SK-N-SH (cell line): ENCODE measurements around the gene CDC25B. TPM values are rescaled to one million over a fixed set of nuclear protein-coding genes. Genes with fewer than 3 reads are reported as not detected.

ENCODE experiments used
- CTCF ChIA-PET: fragments of 300-600, 350-600 bp; formaldehyde crosslinking; extraction: SDS; loops from one replicate; lab custom pipeline; 2021; lab: Yijun Ruan, JAX
- POLR2A ChIA-PET: fragments of 350-600 bp; sonication (Branson Sonifier 250); formaldehyde crosslinking; extraction: SDS; loops from one replicate; lab custom pipeline; 2020; ENCODE audit warnings: antibody characterized with exemption, inconsistent platforms; lab: Yijun Ruan, JAX
- DNase-seq: peaks from one replicate; pipeline ENCODE4 v3.0.0; 2012
- H2AFZ ChIP-seq: fragments of 200-600 bp; sonication (generic); 2 replicates; pipeline ENCODE4 v1.8.1; 2016; ENCODE audit warnings: antibody characterized with exemption, mild to moderate bottlenecking, low read depth
- H3F3A ChIP-seq: fragments of 200-600 bp; sonication (generic); replicated peaks from 2 replicates; pipeline ENCODE3; 2016; ENCODE audit warnings: antibody characterized with exemption, mild to moderate bottlenecking; ENCODE audit not compliant: insufficient read depth
- H3K27ac ChIP-seq, 2 experiments: fragments of 200-500 bp in 1 of 2; fragments of 200-600 bp in 1 of 2; sonication (Bioruptor generic) in 1 of 2; sonication (generic), shearing (Covaris generic) in 1 of 2; 2 replicates each; pipeline versions ENCODE4 v1.5.1 to v1.6.1; 2014 to 2016; ENCODE audit warnings: low read depth in 2 of 2, inconsistent platforms in 1 of 2, low read length in 1 of 2, mild to moderate bottlenecking in 1 of 2, mixed read lengths in 1 of 2
- H3K27me3 ChIP-seq: fragments of 200-600 bp; sonication (generic), shearing (Covaris generic); 2 replicates; pipeline ENCODE4 v1.6.1; 2016; ENCODE audit warnings: mixed run types; ENCODE audit not compliant: insufficient read depth
- H3K36me3 ChIP-seq, 2 experiments: fragments of 200-500 bp in 1 of 2; fragments of 200-600 bp in 1 of 2; sonication (Bioruptor generic) in 1 of 2; sonication (generic) in 1 of 2; replicated peaks in 1 of 2; 2 replicates each; pipeline versions ENCODE3 to v1.5.1; 2014 to 2016; ENCODE audit warnings: low read length in 1 of 2, mild to moderate bottlenecking in 1 of 2; ENCODE audit not compliant: insufficient read depth in 2 of 2, control insufficient read depth in 1 of 2
- H3K4me1 ChIP-seq, 2 experiments: fragments of 200-500 bp in 1 of 2; fragments of 200-600 bp in 1 of 2; sonication (Bioruptor generic) in 1 of 2; sonication (generic), shearing (Covaris generic) in 1 of 2; 2 replicates each; pipeline versions ENCODE4 v1.5.1 to v1.6.1; 2014 to 2016; ENCODE audit warnings: low read depth in 1 of 2, low read length in 1 of 2, mixed run types in 1 of 2; ENCODE audit not compliant: insufficient read depth in 2 of 2, control insufficient read depth in 1 of 2
- H3K4me2 ChIP-seq: fragments of 200-600 bp; sonication (generic), shearing (Covaris generic); 2 replicates; pipeline ENCODE4 v1.6.1; 2017; ENCODE audit warnings: mixed run types
- H3K4me3 ChIP-seq, 2 experiments: fragments of 200-500 bp in 1 of 2; fragments of 200-600 bp in 1 of 2; sonication (Bioruptor generic) in 1 of 2; sonication (generic), shearing (Covaris generic) in 1 of 2; 2 replicates each; pipeline versions ENCODE4 v1.5.1 to v1.8.1; 2014 to 2016; ENCODE audit warnings: low read depth in 2 of 2, inconsistent platforms in 1 of 2, low read length in 1 of 2, mild to moderate bottlenecking in 1 of 2, mixed read lengths in 1 of 2, moderate library complexity in 1 of 2
- H3K79me2 ChIP-seq: fragments of 200-600 bp; sonication (generic); 2 replicates; pipeline ENCODE4 v1.8.1; 2017; ENCODE audit warnings: mild to moderate bottlenecking; ENCODE audit not compliant: insufficient read depth
- H3K9ac ChIP-seq: fragments of 200-600 bp; sonication (generic); 2 replicates; pipeline ENCODE4 v1.6.1; 2017; ENCODE audit warnings: mixed run types
- H3K9me2 ChIP-seq: fragments of 200-600 bp; sonication (generic); 2 replicates; pipeline ENCODE4 v1.6.1; 2017; ENCODE audit warnings: mixed run types
- H3K9me3 ChIP-seq: fragments of 200-600 bp; sonication (generic); 2 replicates; pipeline ENCODE4 v1.6.1; 2017; ENCODE audit warnings: mixed run types, mild to moderate bottlenecking, moderate library complexity
- H4K20me1 ChIP-seq: fragments of 200-600 bp; sonication (generic); 2 replicates; pipeline ENCODE4 v1.6.1; 2017; ENCODE audit warnings: mild to moderate bottlenecking, mixed run types; ENCODE audit not compliant: insufficient read depth
- EZH2phosphoT487 ChIP-seq: fragments of 200-600 bp; sonication (generic); IDR thresholded peaks from 2 replicates; pipeline ENCODE4 v1.6.1; 2017; ENCODE audit warnings: low read depth, mixed run types, mild to moderate bottlenecking, antibody characterized with exemption, moderate library complexity, borderline replicate concordance
- FOXJ3 ChIP-seq: sonication (generic); formaldehyde crosslinking; IDR thresholded peaks from 2 replicates; pipeline ENCODE4 v1.5.1; 2020; ENCODE audit warnings: mild to moderate bottlenecking, missing genetic modification reagents
- GATA2 ChIP-seq: sonication (generic); formaldehyde crosslinking; IDR thresholded peaks from 2 replicates; pipeline ENCODE4 v1.5.0; 2020; ENCODE audit warnings: mild to moderate bottlenecking, missing genetic modification reagents
- RFX5 ChIP-seq: IDR thresholded peaks from 2 replicates; pipeline ENCODE4 v1.6.1; 2012; ENCODE audit warnings: mild to moderate bottlenecking, improper control_type of control experiment, low read length
- TCF12 ChIP-seq: IDR thresholded peaks from 2 replicates; pipeline ENCODE4 v1.4.0; 2012
- TEAD4 ChIP-seq: IDR thresholded peaks from 2 replicates; pipeline ENCODE4 v1.4.0; 2012; ENCODE audit warnings: mild to moderate bottlenecking, borderline replicate concordance; ENCODE audit not compliant: insufficient read depth
- YY1 ChIP-seq: IDR thresholded peaks from 2 replicates; pipeline ENCODE4 v1.4.0; 2012; ENCODE audit warnings: low read depth, mild to moderate bottlenecking
- WGBS: methylation state at CpG from one replicate; pipeline ENCODE4 v1.1.6; 2017; ENCODE audit warnings: low lambda C conversion rate; 5-methylcytosine and 5-hydroxymethylcytosine counted together
- polyA plus RNA-seq, 3 experiments: library from polyadenylated mRNA; depleted of rRNA; stranded (reverse); fragments of >200 nt; gene quantifications; 2 replicates each; pipeline ENCODE4 v1.2.3, GENCODE V29; 2012
- TF ChIP-seq, protein P1 (sequence below): fragments of 150-350 bp; IDR thresholded peaks from 2 replicates; pipeline ENCODE4 v1.6.1; 2017; ENCODE audit warnings: antibody characterized with exemption, low read length, low read depth, borderline replicate concordance
- TF ChIP-seq, protein P2 (sequence below): IDR thresholded peaks from 2 replicates; pipeline ENCODE4 v1.6.1; 2012; ENCODE audit warnings: mild to moderate bottlenecking, low read depth, low read length, moderate library complexity
- TF ChIP-seq, protein P3 (sequence below): fragments of 200-600 bp; sonication (generic); IDR thresholded peaks from 2 replicates; pipeline ENCODE4 v1.6.1; 2017; ENCODE audit warnings: antibody characterized with exemption, mild to moderate bottlenecking, moderate library complexity
- TF ChIP-seq, protein P4 (sequence below): fragments of 150-350 bp; IDR thresholded peaks from 2 replicates; pipeline ENCODE4 v1.6.1; 2016; ENCODE audit warnings: mild to moderate bottlenecking, low read depth, low read length

The CDC25B gene
- polyA plus RNA-seq, 1 of the 3 experiments (the other 2 are of a cell fraction), result 56.5 TPM

DNA sequence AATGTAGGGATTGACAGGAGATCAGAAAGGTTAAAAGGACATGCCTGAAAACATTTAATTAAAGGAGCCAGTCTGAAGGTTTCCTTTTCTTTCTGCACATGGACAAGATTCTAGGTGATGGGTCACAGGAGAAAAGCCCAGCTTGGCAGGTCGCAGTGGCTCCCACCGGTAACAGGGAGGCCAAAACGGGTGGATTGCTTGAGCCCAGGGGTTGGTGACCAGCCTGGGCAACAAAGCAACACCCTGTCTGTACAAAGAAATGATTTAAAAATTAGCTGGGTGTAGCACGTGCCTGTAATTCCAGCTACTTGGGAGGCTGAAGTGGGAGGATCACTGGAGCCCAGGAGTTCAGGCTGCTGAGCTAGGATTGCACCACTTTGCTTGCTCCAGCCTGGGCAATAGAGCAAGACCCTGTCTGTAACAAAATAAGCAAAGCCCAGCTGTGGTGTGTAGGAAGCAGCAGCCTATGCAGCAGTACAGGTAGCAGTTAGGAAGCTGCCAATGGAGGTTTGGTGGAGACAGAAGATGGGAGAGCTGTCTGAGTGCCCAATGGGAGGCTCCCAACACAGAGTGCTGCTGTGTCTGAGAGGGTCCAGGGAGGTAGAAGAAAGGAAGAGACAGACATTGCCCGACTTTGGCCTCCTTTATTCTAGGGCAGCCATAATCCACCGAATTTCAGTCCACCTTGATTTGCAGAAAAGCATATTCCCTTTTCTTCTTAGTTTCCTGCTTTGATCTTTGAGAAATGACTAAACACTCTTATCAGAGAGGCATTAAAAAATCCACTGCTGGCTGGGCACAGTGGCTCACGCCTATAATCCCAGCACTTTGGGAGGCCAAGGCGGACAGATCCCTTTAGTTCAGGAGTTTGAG lies 17.1 kb downstream of the CDC25B start:
- ChIA-PET POLR2A (interaction anchor here (1.2 kb wide), 1 partner anchor 26 kb away, joined by 4 read pairs; no protein-coding TSS in a partner anchor), CTCF (interaction anchor here (0.6 to 6.6 kb wide), 5 partner anchors 7 to 44 kb away, joined by 3 to 61 read pairs (median 11); partner anchors contain the start of genes AP5S1, CDC25B and CENPB)
- WGBS, result 77% methylated on average over 8 of the region's 8 CpGs
- Histone ChIP-seq H3F3A (peaks cover 25% of the 10 kb centered on the region), H3K27me3 (no peaks in the 10 kb centered on the region), H3K9ac (no peak overlapping the region; the same call in 1 of the 2 replicates), H3K9me3 (no peaks in the 10 kb centered on the region), H3K9me2 (no peaks in the 10 kb centered on the region), H3K4me3 (no peak overlapping the region), H3K4me1 (peaks cover 11 to 25% of the 10 kb centered on the region in 2 experiments), H4K20me1 (no peaks in the 10 kb centered on the region), H2AFZ (no peak overlapping the region), H3K27ac (peak overlapping the region; percentile 18 to 97; a peak in 1 of 4 replicates)
- DNase-seq, result no peak
- TF ChIP-seq, protein P1, sequence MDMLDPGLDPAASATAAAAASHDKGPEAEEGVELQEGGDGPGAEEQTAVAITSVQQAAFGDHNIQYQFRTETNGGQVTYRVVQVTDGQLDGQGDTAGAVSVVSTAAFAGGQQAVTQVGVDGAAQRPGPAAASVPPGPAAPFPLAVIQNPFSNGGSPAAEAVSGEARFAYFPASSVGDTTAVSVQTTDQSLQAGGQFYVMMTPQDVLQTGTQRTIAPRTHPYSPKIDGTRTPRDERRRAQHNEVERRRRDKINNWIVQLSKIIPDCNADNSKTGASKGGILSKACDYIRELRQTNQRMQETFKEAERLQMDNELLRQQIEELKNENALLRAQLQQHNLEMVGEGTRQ, result no peak
- TF ChIP-seq, protein P2, sequence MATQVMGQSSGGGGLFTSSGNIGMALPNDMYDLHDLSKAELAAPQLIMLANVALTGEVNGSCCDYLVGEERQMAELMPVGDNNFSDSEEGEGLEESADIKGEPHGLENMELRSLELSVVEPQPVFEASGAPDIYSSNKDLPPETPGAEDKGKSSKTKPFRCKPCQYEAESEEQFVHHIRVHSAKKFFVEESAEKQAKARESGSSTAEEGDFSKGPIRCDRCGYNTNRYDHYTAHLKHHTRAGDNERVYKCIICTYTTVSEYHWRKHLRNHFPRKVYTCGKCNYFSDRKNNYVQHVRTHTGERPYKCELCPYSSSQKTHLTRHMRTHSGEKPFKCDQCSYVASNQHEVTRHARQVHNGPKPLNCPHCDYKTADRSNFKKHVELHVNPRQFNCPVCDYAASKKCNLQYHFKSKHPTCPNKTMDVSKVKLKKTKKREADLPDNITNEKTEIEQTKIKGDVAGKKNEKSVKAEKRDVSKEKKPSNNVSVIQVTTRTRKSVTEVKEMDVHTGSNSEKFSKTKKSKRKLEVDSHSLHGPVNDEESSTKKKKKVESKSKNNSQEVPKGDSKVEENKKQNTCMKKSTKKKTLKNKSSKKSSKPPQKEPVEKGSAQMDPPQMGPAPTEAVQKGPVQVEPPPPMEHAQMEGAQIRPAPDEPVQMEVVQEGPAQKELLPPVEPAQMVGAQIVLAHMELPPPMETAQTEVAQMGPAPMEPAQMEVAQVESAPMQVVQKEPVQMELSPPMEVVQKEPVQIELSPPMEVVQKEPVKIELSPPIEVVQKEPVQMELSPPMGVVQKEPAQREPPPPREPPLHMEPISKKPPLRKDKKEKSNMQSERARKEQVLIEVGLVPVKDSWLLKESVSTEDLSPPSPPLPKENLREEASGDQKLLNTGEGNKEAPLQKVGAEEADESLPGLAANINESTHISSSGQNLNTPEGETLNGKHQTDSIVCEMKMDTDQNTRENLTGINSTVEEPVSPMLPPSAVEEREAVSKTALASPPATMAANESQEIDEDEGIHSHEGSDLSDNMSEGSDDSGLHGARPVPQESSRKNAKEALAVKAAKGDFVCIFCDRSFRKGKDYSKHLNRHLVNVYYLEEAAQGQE, result no peak
- TF ChIP-seq YY1, result no peak
- TF ChIP-seq, all 33 proteins: peak for 0
- Histone ChIP-seq H3K4me2 (no peak overlapping the region), H3K79me2 (peaks cover 20% of the 10 kb centered on the region), H3K36me3 (no peaks in the 10 kb centered on the region)

DNA sequence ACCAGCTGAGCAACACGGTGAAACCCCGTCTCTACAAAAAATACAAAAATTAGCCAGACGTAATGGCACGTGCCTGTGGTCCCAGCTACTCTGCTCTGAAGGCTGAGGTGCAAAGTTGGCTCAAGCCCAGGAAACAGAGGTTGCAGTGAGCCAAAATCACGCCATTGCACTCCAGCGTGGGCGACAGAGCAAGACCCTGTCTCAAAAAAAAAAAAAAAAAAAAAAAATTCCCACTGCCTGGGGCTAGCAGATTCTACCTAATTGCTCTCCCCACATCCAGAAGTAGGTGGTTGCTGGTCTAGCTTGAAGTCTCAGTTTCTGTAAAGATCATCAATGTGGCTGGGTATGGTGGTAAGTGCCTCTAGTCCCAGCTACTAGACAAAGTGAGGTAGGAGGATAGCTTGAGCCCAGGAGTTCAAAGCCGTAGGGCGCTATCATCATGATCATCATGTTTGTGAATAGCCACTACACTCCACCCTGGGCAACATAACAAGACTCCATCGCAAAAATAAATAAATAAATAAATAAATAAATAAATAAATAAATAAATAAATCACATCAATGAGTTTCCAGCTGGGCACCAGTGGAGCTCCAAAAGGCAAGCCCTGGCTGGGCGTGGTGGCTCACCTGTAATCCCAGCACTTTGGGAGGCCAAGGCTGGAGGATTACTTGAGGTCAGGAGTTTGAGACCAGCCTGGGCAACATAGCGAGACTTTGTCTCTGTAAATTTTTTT lies 17.9 kb downstream of the CDC25B start:
- Histone ChIP-seq H3K27me3 (no peaks in the 10 kb centered on the region), H3K4me1 (peaks cover 7 to 31% of the 10 kb centered on the region in 2 experiments; a peak in 3 of 4 replicates), H2AFZ (no peak overlapping the region), H3K36me3 (no peaks in the 10 kb centered on the region), H3K4me3 (no peak overlapping the region), H3K79me2 (peaks cover 15% of the 10 kb centered on the region), H3K9me2 (no peaks in the 10 kb centered on the region), H3K27ac (no peak overlapping the region), H3K4me2 (no peak overlapping the region), H3F3A (peaks cover 18% of the 10 kb centered on the region), H3K9me3 (no peaks in the 10 kb centered on the region), H4K20me1 (no peaks in the 10 kb centered on the region), H3K9ac (no peak overlapping the region)
- no peak for DNase-seq
- ChIA-PET POLR2A (no interaction called here), CTCF (interaction anchor here (1.0 to 6.6 kb wide), 4 partner anchors 18 to 65 kb away, joined by 3 to 61 read pairs (median 8); partner anchors contain the start of genes CDC25B and CENPB)
- WGBS, result 89% methylated on average over 11 of the region's 12 CpGs
- no peak for TF ChIP-seq EZH2phosphoT487
- TF ChIP-seq, protein P3, sequence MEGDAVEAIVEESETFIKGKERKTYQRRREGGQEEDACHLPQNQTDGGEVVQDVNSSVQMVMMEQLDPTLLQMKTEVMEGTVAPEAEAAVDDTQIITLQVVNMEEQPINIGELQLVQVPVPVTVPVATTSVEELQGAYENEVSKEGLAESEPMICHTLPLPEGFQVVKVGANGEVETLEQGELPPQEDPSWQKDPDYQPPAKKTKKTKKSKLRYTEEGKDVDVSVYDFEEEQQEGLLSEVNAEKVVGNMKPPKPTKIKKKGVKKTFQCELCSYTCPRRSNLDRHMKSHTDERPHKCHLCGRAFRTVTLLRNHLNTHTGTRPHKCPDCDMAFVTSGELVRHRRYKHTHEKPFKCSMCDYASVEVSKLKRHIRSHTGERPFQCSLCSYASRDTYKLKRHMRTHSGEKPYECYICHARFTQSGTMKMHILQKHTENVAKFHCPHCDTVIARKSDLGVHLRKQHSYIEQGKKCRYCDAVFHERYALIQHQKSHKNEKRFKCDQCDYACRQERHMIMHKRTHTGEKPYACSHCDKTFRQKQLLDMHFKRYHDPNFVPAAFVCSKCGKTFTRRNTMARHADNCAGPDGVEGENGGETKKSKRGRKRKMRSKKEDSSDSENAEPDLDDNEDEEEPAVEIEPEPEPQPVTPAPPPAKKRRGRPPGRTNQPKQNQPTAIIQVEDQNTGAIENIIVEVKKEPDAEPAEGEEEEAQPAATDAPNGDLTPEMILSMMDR, result no peak
- no peak for TF ChIP-seq FOXJ3 (CRISPR knock-in tag)
- TF ChIP-seq, protein P4, sequence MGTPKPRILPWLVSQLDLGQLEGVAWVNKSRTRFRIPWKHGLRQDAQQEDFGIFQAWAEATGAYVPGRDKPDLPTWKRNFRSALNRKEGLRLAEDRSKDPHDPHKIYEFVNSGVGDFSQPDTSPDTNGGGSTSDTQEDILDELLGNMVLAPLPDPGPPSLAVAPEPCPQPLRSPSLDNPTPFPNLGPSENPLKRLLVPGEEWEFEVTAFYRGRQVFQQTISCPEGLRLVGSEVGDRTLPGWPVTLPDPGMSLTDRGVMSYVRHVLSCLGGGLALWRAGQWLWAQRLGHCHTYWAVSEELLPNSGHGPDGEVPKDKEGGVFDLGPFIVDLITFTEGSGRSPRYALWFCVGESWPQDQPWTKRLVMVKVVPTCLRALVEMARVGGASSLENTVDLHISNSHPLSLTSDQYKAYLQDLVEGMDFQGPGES, result no peak
- no peak for TF ChIP-seq GATA2
- no peak for TF ChIP-seq RFX5
- no peak for TF ChIP-seq TCF12
- no peak for TF ChIP-seq TEAD4
